GM12873 (cell line): ENCODE results near the gene CASZ1.

Experiments
- TF ChIP-seq, protein P1 (sequence below): IDR thresholded peaks from 2 replicates; pipeline ENCODE4 v1.5.1; 2012; ENCODE audit warnings: low read depth, mild to moderate bottlenecking, moderate library complexity, low read length, control low read depth; ENCODE audit not compliant: insufficient read depth; ENCODE audit errors: missing control alignments

The CASZ1 gene

GRCh38 chr1:10723317-10723716 lies 73.1 kb downstream of the CASZ1 start:
- TF ChIP-seq, protein P1, sequence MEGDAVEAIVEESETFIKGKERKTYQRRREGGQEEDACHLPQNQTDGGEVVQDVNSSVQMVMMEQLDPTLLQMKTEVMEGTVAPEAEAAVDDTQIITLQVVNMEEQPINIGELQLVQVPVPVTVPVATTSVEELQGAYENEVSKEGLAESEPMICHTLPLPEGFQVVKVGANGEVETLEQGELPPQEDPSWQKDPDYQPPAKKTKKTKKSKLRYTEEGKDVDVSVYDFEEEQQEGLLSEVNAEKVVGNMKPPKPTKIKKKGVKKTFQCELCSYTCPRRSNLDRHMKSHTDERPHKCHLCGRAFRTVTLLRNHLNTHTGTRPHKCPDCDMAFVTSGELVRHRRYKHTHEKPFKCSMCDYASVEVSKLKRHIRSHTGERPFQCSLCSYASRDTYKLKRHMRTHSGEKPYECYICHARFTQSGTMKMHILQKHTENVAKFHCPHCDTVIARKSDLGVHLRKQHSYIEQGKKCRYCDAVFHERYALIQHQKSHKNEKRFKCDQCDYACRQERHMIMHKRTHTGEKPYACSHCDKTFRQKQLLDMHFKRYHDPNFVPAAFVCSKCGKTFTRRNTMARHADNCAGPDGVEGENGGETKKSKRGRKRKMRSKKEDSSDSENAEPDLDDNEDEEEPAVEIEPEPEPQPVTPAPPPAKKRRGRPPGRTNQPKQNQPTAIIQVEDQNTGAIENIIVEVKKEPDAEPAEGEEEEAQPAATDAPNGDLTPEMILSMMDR = no peak

- TF ChIP-seq, protein P1 = no peak
Measured at GRCh38 chr1:10722803-10723202, 73.6 kb downstream of the CASZ1 start.

DNA sequence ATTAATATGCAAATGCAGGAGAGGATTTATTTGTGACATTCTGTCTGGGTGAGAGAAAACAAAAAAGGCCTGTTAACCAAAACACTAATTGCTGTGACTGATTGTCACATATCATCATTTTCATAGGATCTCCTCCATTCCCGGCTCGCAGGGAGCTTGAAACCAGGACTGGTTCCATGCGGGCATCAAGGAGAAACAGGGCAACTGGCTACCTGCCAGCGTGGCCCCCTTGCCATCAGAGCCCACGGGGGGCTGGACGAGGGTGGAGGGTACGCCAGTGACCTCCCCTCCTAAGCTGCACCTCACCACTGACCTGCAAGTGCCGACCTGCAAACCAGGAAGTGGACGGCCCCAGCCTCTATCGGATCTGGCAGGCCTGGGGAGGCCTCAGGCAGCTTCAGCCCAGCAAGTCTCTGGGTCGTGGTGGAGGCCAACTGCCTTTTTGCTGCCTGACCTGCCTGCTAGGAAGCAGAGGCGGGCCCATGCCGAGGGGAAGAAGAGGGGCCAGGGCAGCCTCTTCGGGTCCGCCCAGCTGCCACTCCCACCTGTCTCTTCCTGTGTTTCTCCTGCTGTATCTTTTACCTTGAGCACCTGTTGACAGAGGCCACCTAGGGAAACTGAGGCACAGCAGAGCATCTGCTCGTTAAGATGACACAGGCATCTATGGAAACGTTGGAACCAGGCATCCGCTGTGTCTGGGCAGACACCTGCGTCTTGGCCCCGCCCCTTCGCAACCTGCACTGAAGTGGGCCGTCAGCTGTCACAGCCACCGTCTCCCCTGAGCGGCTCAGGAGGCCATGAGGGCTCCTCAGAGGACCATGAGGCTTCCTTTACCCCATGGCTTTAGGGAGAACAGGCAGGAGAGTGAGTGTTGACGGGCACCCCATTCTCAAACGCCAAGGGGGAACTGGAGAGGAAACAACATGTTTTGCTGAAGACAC lies 74.8 kb downstream of the CASZ1 start:
- TF ChIP-seq, protein P1 = no peak

GRCh38 chr1:10720635-10721034 lies 75.8 kb downstream of the CASZ1 start:
- TF ChIP-seq, protein P1 = no peak

- TF ChIP-seq, protein P1 = no peak
Measured at GRCh38 chr1:10718083-10718415, 78.4 kb downstream of the CASZ1 start.

DNA sequence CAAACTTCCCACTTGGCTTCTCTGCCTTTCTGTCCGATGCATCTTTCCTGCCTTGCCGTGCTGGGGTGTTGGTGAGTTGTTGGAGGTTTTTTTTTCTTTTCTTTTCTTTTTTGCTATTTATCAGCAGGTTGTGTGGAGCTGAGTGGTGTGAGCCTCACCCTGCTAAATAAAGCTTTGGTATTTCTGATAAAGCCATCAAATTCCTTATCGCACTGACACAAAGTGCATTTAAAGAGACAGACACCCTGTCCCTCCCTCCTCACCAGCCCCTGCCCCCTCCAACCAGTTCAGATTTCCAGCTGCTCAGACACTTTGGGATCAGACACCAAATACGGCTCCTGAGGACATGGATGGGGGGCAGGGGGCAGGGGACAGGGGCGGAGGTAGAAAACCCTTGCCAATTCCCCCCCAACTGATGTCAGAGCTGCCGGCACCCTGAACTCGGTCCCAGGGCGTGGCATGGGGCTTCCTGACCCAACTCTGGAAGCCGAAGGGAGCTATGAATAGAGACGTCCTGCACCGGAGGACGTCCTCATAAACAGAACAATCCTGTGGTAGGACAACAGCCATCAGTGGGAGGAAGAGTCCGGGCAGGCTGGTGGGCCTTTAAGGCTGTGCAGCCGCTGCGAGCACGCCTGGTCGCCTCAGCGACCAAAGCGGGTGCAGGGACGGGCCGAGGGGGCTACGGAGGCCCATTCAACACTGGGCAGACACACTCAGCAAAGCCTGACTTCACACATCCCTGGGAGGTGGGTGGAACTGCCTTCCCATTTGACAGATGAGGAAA lies 79.0 kb downstream of the CASZ1 start:
- TF ChIP-seq, protein P1 = no peak

DNA sequence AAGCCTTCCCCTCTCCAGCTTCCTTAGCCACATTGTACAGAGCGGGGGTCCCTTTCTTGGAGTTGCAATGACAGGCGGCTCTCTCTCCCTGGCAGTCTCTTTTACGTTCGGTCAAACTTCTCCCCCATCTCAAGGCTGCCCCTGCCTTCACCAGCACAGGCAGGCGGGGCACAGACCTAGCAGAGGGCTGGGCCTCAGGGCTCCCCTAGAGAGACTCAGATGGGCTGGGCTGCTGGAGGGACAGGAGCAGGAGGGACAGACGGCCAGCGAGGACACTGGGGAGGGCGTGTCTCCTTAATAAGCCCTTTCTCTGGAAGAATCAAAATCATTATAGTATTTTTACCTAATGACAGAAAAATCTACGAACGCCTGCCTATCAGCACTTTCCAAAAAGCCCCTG lies 79.6 kb downstream of the CASZ1 start:
- TF ChIP-seq, protein P1 = no peak
